GM23248 (cell line): ENCODE results near the gene SENP1.

Source experiments
- EZH2 ChIP-seq: fragments of 200-600 bp; sonication (generic); IDR thresholded peaks from 2 replicates; pipeline ENCODE4 v1.6.1; 2018; ENCODE audit warnings: antibody characterized with exemption, mild to moderate bottlenecking; ENCODE audit not compliant: insufficient read depth, poor library complexity, severe bottlenecking
- EZH2phosphoT487 ChIP-seq: fragments of 200-600 bp; sonication (generic); IDR thresholded peaks from 2 replicates; pipeline ENCODE4 v1.6.1; 2018; ENCODE audit warnings: antibody characterized with exemption, moderate library complexity, mild to moderate bottlenecking, low read depth; ENCODE audit not compliant: insufficient read depth

- no peak for TF ChIP-seq EZH2
- no peak for TF ChIP-seq EZH2phosphoT487
Observed at GRCh38 chr12:48123169-48123568, 17.3 kb upstream of the SENP1 start.
